Muscle of back (tissue), 11 donors: ENCODE data around the gene HMGN5. TPM values are rescaled to one million over a fixed set of nuclear protein-coding genes. Genes with fewer than 3 reads are reported as not detected.

ENCODE experiments used
- DNase-seq, 3 donors: peaks; one replicate each; pipeline versions ENCODE4 v3.0.0 to v3.0.0-alpha.2; 2013
- polyA plus RNA-seq, 10 donors: library from polyadenylated mRNA; unstranded; fragments of 120-200 nt; gene quantifications; one replicate each; pipeline ENCODE4 v1.2.1, GENCODE V29; 2013; ENCODE audit not compliant: insufficient read length in 10 of 10

The HMGN5 gene
- polyA plus RNA-seq, 10 donors = 4.8 to 10.0 (median 7.2) TPM

DNA sequence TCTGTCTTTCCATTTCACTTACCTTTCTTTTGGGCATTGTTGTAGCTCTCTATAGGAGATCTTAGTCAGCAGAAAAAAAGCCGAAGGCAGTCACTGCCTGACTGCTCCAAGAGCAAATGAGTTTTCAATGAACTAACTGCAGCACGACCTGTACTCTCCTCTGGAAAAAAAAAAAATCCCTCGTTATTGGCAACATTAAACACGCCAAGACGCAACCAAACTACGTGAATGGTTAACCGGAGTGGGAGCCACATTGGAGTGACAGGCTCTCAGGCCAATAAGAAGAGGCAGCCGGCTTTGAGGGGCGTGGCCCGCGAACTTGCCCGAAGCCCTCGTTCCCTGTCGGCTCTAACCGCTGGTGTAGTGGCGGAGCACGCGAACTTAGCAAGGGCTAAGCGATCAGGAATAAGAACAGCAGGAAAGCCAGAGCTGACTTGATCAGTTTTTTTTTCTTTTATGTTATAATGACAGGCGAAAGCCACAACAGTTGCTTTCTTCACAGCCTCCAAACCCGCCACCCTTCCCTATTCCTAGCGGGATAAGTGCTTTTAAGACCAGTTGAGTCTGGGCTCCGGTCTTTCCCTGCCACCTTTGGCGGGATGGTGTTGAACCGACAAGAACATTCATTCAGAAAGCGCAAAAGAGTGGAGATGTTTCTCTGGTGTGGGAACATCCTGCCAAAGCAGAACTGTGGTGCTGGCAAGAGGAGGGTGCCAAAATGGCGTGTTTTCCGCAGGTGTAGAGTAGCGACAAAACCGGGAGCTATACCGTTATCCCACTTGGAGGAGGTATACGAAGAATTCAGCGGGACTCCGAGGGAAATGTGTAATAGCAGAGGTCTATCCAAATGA, 80.0 kb downstream of the HMGN5 start:
- DNase-seq = peak; percentile 89 to 95 (median 91)

DNA sequence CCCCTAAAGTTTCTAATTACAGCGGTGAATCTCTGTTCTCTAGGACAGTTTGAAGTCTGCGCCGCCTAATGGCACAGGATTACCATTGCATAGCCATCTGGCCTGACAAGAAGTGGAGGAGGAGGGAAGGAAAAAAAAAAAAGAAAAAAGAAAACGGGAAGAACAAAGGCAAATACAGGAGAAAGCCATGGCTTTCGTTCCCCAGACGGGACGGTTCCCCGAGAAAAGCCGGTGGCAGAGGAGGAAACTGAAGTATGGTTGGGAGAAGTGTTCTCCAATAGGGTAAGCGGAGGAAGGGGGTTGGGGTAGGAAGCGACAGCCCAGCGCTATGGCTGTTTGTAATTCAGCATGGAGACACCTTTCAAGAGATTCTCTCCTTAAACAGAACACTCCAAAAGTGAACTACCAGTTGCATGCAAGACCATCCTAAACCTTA, 80.8 kb downstream of the HMGN5 start:
- peak; percentile 47 to 85 (median 55) for DNase-seq

DNA sequence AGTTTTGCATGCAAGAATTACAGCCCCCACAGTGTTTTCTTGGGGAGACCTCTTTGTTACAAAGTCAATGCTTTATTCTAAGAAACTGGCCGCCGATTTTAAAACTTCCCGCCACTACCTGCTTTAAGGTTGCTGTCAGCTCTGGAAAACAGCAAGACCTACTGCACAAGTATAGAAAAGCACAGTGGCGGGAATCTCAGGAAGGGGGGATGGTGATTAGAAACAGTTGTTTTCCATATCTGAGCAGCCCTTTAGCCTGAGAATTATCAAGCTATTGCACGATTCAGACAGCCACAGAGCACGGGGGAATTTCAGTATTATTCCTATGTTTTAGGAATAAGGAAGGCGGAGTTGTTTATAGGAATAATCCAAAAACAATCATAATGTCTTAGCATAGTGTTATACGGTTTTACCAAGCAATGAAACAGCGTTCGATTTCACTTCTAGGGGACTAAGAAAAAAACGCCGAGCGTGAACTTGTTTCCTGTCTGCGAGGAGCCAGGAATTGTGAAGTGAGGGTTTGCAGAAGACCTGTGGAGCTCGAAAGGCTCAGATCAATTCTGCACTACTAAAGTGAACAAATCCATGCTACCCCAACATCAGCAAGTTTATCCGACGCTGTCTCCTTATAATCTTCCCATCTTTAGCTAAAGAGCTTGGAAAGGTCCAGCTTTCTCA, 81.3 kb downstream of the HMGN5 start:
- peak in 1 of 3 donors; percentile 2 for DNase-seq

DNA sequence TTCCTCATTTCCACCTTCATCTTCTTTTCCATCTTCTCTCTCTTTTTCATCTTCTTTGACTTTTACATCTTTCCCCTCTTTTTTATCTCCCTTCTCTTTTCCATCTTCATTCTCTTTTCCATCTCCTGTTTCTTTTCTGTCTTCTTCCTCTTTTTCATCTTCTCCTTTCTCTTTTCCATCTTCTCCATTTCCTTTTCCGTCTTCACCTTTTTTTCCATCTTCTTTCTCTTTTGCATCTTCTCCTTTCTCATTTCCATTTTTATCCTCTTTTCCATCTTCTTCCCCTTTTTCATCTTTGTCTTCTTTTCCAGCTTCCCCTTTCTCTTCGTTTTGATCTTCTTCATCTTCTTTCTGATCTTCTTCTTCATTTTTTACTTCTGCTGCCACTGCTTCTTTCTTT, 87.0 kb downstream of the HMGN5 start:
- DNase-seq = no peak

DNA sequence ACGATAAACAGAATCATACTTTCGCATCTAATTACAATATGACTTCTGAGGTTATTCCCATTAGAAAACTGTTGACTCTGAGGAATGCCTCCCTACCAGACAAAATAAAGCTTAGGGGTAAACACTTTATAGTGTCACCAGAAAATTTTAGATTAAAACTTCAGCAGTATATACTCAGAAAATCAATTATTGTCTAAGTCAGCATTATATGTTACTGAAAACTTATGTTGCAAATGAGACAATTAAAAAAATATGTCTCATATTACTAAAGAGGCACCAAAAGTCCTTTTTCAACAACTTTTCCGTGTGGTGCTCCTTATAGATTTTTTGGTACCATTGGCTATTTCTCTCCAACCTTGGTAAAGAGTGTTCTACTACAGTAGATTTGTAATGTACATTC, 91.4 kb downstream of the HMGN5 start:
- no peak for DNase-seq

DNA sequence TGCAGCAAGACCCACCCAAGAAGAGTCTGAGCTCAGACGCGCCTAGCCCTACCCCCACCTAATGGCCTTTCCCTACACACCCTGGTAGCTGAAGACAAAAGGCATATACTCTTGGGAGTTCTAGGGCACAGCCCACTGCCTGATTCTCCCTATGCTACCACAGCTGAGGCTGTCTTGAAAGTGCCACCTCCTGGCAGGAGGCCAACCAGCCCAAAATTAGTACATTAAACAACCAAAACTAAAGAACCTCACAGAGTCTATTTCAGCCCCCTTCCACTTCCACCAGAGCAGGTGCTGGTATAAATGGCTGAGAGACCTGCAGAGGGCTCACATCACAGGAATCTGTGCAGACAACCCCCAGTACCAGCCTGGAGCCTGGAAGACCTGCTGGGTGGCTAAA, 119.1 kb downstream of the HMGN5 start:
- DNase-seq = no peak

Other genes with a start within 250 kb of the HMGN5 start
- 100 to 1,000 TPM in 1 of 10 donors, 10 to 100 TPM in 9; 75.2 to 113 (median 85.0) TPM for gene SH3BGRL, start 189 bp upstream of the HMGN5 start, polyA plus RNA-seq